ENCODE data around the gene FHOD1. TPM values are rescaled to one million over a fixed set of nuclear protein-coding genes. Genes with fewer than 3 reads are reported as not detected.

FHOD1 gene
- total RNA-seq, 1 donor from 2014 or later: 119 TPM

- peaks cover 20% of the 10 kb centered on the region for H3K4me1 Mint-ChIP-seq (ENCODE audit: low read depth)
- intact Hi-C loops (cut with micrococcal nuclease): no loop called here
- no peaks in the 10 kb centered on the region for H3K9me3 Mint-ChIP-seq
Measured at GRCh38 chr16:67213197-67214019, 33.9 kb downstream of the FHOD1 start.

GRCh38 chr16:67212766-67213165 lies 34.5 kb downstream of the FHOD1 start:
- peaks cover 18% of the 10 kb centered on the region for H3K4me1 Mint-ChIP-seq (ENCODE audit: low read depth)
- peaks cover 11% of the 10 kb centered on the region for H3K27me3 Mint-ChIP-seq (ENCODE audit: insufficient read depth)
- H3K4me3 Mint-ChIP-seq: no peak overlapping the region
- H3K9me3 Mint-ChIP-seq: no peaks in the 10 kb centered on the region
- intact Hi-C loops (cut with micrococcal nuclease): no loop called here
- peaks cover 5% of the 10 kb centered on the region for H3K36me3 Mint-ChIP-seq (ENCODE audit: low read depth)
- no peak for DNase-seq (ENCODE audit: low spot score)
- no peak overlapping the region for H3K27ac Mint-ChIP-seq

More at GRCh38 chr16:67213197-67214019, 33.9 kb downstream of the FHOD1 start:
- Mint-ChIP-seq H3K4me3 (no peak overlapping the region), H3K36me3 (ENCODE audit: low read depth) (peaks cover 5% of the 10 kb centered on the region), H3K27ac (no peak overlapping the region), H3K27me3 (ENCODE audit: insufficient read depth) (peaks cover 11% of the 10 kb centered on the region)
- no peak for DNase-seq (ENCODE audit: low spot score)

- no peaks in the 10 kb centered on the region for H3K9me3 Mint-ChIP-seq
- H3K4me3 Mint-ChIP-seq: no peak overlapping the region
- no peak overlapping the region for H3K27ac Mint-ChIP-seq
- intact Hi-C loops (cut with micrococcal nuclease): no loop called here
- DNase-seq (ENCODE audit: low spot score): no peak
- H3K36me3 Mint-ChIP-seq (ENCODE audit: low read depth): peaks cover 1% of the 10 kb centered on the region
- peaks cover 7% of the 10 kb centered on the region for H3K27me3 Mint-ChIP-seq (ENCODE audit: insufficient read depth)
- peaks cover 9% of the 10 kb centered on the region for H3K4me1 Mint-ChIP-seq (ENCODE audit: low read depth)
Measured at GRCh38 chr16:67211674-67212073, 35.6 kb downstream of the FHOD1 start.

DNA sequence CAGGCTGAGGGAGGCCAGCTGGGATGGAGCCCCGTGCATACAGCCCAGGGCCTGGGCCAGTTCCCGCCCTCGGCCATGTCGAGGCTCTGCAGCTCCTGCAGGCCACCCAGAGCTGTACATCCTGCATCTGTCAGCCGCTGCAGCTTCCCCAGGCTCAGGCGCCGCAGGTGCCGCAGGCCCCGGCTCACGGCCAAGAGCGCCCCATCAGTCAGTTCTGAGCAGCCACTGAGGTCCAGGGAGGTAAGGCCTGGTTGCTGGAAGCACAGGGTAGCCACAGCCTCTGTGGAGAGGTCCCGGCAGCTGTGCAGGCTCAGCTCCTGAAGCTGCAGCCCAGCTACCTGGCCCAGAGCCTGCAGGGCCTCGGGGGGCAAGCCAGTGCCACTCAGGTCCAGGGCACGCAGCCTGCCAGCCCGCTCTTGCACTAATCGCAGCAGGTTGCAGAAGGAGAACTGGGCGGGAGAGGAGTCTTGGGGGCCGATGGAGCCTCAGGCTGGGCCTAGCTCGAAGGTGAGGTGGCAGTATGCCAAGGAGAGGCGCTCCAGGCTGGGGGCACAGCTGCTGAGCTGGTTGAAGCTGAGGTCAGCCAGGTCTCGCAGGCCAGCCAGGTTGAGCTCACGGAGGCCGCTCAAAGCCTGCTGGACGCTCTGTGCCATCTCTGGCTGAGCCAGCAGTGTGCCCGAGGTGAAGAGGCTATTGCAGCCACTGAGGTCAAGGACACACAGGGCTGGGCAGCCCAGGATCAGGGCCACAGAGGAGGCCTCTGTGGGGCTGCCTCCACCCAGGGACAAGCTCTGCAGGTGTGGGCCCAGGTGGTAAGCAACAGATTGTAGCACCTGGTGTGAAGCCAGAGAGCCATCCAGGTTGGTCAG lies 37.0 kb downstream of the FHOD1 start:
- Mint-ChIP-seq H3K27ac (no peak overlapping the region), H3K4me1 (ENCODE audit: low read depth) (no peaks in the 10 kb centered on the region), H3K36me3 (ENCODE audit: low read depth) (peaks cover 6% of the 10 kb centered on the region), H3K27me3 (ENCODE audit: insufficient read depth) (no peaks in the 10 kb centered on the region), H3K9me3 (no peaks in the 10 kb centered on the region), H3K4me3 (no peak overlapping the region)
- intact Hi-C loops (cut with micrococcal nuclease): no loop called here
- no peak for DNase-seq (ENCODE audit: low spot score)

- Mint-ChIP-seq H3K27ac (no peak overlapping the region), H3K9me3 (no peaks in the 10 kb centered on the region), H3K4me3 (no peak overlapping the region), H3K4me1 (ENCODE audit: low read depth) (no peaks in the 10 kb centered on the region), H3K36me3 (ENCODE audit: low read depth) (peaks cover 6% of the 10 kb centered on the region), H3K27me3 (ENCODE audit: insufficient read depth) (no peaks in the 10 kb centered on the region)
- intact Hi-C loops (cut with micrococcal nuclease): no loop called here
- no peak for DNase-seq (ENCODE audit: low spot score)
Measured at GRCh38 chr16:67209565-67209964, 37.7 kb downstream of the FHOD1 start.

DNA sequence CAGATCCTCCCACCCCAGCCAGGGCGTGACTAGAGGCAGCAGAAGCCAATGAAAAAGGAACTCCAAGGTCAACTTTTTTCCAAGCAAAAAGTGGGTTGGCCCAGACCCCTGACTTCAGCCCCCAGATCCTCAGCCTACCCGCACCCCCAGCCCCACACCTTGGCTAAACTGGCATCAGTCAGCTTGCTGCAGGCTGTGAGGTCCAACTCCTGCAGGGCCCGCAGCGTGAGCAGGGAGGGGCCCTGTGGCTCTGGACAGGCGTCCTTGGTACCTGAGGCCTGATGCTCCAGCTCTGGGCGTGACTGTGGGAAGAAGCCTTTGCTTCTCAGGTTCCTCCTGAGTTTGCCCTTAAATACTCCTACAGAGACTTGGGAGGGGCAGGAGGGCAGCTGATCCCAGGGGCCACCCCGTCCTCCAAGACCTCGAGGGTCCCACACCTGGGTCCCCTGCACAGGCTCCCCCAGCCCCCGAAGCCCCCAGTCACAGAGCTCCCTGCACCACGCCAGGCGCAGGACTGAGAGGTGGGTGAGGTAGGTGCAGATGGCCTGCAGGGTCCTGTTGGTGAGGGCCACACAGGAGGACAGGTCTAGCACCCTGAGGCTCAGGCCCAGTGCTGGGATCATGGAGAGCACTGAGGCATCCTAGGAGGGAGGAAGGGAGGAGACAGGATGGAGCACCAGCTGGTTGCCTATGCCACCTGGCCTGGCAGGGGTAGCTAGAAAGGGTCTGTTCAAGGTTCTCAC lies 39.0 kb downstream of the FHOD1 start:
- Mint-ChIP-seq H3K9me3 (no peaks in the 10 kb centered on the region), H3K4me1 (ENCODE audit: low read depth) (no peaks in the 10 kb centered on the region), H3K4me3 (no peak overlapping the region), H3K36me3 (ENCODE audit: low read depth) (peaks cover 6% of the 10 kb centered on the region), H3K27ac (no peak overlapping the region), H3K27me3 (ENCODE audit: insufficient read depth) (no peaks in the 10 kb centered on the region)
- no peak for DNase-seq (ENCODE audit: low spot score)
- intact Hi-C loops (cut with micrococcal nuclease): no loop called here

DNA sequence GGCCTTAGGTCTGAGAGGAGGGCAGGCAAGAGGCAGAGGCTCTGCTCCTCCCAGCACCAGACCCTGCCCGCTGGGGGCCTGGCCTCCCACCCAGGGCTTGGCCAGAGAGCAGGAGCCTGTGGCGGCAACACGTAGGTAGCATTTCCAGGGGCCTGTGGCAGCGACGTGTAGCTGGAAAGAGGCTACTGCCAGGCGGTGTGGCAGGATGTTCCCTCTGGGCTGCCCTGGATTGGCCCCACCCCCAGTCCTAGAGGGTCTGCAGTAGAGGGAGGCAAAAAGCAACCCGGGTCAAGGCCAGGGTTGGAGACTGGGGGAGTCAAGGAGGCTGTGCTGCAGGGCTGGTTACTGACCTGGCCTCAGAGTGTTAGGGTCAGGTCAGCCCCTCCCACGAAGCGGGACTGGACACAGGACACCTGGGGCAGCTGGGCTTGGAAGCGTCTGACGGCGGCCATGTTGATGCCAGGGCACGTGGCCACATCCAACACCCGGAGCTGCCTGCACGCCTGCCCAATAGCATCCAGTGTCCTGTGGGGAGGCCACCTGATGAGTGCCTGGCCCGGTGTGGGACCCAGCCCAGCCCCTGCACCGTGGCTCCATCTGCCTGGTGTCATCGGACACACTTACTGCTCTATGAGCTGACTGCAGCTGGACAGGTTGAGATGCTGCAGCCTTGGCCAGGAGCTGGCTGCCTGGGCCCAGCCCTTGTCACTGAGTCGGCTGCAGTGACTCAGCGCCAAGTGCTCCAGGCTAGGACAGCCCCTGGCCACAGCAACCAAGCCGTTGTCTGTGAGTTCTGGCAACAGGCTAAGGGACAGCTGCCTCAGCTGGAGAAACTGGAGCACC lies 39.8 kb downstream of the FHOD1 start:
- no peaks in the 10 kb centered on the region for H3K27me3 Mint-ChIP-seq (ENCODE audit: insufficient read depth)
- H3K27ac Mint-ChIP-seq: no peak overlapping the region
- peaks cover 6% of the 10 kb centered on the region for H3K36me3 Mint-ChIP-seq (ENCODE audit: low read depth)
- intact Hi-C loops (cut with micrococcal nuclease): no loop called here
- no peaks in the 10 kb centered on the region for H3K4me1 Mint-ChIP-seq (ENCODE audit: low read depth)
- DNase-seq (ENCODE audit: low spot score): no peak
- H3K9me3 Mint-ChIP-seq: no peaks in the 10 kb centered on the region
- no peak overlapping the region for H3K4me3 Mint-ChIP-seq

DNA sequence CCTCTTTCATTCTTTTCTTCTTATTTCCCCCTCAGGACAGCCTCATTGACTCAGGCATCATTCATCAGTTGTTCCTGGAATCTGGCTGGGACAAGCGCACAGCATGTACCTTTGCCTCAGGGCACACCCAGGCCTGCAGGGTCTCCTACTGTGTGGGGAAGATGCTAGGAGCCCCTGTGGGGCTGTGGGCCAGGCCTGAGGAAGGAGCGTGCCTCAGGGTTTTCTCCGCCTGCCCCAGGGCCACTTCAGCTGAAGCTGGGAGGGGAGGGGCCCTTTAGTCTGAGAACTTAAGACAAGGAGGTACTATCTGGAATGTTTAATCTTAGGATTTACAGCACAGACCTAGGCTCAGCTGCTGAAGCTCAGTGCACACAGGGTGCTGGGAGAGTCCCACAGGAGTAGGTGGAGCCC lies 40.4 kb downstream of the FHOD1 start:
- H3K27ac Mint-ChIP-seq: no peak overlapping the region

DNA sequence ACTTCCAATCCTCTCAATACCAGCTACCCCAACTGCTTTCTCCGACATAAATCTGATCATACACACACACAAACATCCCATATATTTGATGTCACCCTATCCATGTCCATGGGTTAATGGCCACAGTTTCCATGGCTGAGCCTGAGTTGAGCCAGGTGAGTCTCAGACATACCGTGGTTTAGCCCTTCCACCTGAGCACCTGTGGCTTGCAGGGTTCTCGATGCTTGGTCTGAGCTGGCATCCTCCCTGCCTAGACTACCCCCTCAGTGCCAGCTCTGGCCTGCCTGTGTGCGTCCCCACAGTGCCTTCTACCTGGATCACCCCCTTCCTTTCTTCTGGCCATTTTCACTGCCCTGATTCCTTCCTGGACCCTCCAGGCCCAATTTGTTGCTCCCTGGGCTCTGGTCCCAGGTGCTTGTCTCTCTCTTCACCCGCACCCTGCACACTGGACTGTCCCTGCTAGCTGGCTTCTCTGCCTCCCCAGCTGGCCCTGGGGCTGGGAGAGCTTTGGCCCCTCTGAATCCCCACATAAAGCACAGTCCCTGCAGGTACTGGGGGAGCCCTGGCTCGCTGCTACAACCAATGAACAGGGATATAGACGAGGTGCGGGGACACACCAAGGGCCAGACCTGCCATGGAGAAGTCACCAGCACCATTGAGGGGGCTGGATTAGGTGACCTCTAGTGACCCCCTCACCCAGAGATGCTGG lies 41.0 kb downstream of the FHOD1 start:
- H3K9me3 Mint-ChIP-seq: no peaks in the 10 kb centered on the region
- H3K4me3 Mint-ChIP-seq: no peak overlapping the region
- DNase-seq (ENCODE audit: low spot score): no peak
- H3K36me3 Mint-ChIP-seq (ENCODE audit: low read depth): peaks cover 6% of the 10 kb centered on the region
- intact Hi-C loops (cut with micrococcal nuclease): no loop called here
- H3K27ac Mint-ChIP-seq: no peak overlapping the region
- H3K27me3 Mint-ChIP-seq (ENCODE audit: insufficient read depth): no peaks in the 10 kb centered on the region
- no peaks in the 10 kb centered on the region for H3K4me1 Mint-ChIP-seq (ENCODE audit: low read depth)

More for the DNA sequence above, 40.4 kb downstream of the FHOD1 start:
- intact Hi-C loops (cut with micrococcal nuclease): no loop called here
- Mint-ChIP-seq H3K36me3 (ENCODE audit: low read depth) (peaks cover 6% of the 10 kb centered on the region), H3K9me3 (no peaks in the 10 kb centered on the region), H3K4me3 (no peak overlapping the region), H3K4me1 (ENCODE audit: low read depth) (no peaks in the 10 kb centered on the region), H3K27me3 (ENCODE audit: insufficient read depth) (no peaks in the 10 kb centered on the region)
- no peak for DNase-seq (ENCODE audit: low spot score)

DNA sequence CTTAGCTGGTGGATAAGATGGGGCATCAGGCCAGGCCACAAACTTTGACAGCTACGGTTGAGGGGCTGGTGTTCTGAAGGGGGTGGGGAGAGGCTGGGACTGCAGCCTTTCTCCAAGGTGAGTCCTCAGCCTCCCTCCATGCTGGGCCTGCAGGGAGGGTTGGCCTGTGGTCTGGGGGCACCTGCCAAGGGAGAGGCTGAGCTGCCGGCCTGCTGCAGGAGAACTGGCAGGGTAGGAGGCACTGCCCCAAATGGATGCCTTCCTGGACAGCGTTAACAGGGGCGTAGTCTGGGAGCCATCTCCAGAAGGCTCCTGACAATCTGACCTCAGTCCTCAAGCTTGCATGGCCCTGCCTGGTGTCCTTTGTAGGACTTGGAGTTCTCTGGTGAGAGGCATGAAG lies 43.2 kb downstream of the FHOD1 start:
- no peak for DNase-seq (ENCODE audit: low spot score)
- H3K27me3 Mint-ChIP-seq (ENCODE audit: insufficient read depth): no peaks in the 10 kb centered on the region
- H3K27ac Mint-ChIP-seq: no peak overlapping the region
- H3K9me3 Mint-ChIP-seq: no peaks in the 10 kb centered on the region
- peaks cover 14% of the 10 kb centered on the region for H3K36me3 Mint-ChIP-seq (ENCODE audit: low read depth)
- no peaks in the 10 kb centered on the region for H3K4me1 Mint-ChIP-seq (ENCODE audit: low read depth)
- intact Hi-C loops (cut with micrococcal nuclease): no loop called here
- no peak overlapping the region for H3K4me3 Mint-ChIP-seq

DNA sequence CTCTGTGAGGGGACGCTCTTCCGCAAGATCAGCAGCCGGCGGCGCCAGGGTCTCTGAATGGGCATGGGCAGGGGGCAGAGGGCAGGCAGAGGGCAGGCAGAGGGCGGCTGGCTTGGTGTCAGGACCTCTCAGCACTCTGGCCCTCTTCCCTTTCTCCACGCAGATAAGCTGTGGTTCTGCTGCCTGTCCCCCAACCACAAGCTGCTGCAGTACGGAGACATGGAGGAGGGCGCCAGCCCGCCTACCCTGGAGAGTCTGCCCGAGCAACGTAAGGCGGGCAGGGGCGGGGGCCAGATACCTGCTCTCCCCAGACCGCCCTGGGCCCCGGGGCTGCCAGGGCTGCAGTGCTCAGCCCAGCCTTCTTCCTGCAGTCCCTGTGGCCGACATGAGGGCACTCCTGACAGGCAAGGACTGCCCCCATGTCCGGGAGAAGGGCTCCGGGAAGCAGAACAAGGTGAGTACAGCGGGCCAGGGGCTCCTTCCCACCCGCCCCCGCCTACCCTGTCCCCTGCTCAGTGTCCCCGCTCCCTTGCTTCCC lies 44.3 kb downstream of the FHOD1 start:
- Mint-ChIP-seq H3K4me3 (no peak overlapping the region), H3K27me3 (ENCODE audit: insufficient read depth) (no peaks in the 10 kb centered on the region), H3K36me3 (ENCODE audit: low read depth) (peaks cover 16% of the 10 kb centered on the region), H3K27ac (no peak overlapping the region), H3K4me1 (ENCODE audit: low read depth) (no peaks in the 10 kb centered on the region), H3K9me3 (no peaks in the 10 kb centered on the region)
- no peak for DNase-seq (ENCODE audit: low spot score)
- intact Hi-C loops (cut with micrococcal nuclease): no loop called here

Measured in activated T-helper 1 cell treated with anti-CD3 and anti-CD28 coated beads, Interleukin-12 subunit alpha, Interleukin-12 subunit beta, Interleukin-2, Interleukin-4 antibody, amounts not matched to agents 30 ng/mL and 10 ng/mL and 1 ng/mL, durations not matched to agents 14 hours and 24 hours and 36 hours (primary cell).